Kidney (tissue), 14 donors: ENCODE results near the gene NR1H2. TPM values are rescaled to one million over a fixed set of nuclear protein-coding genes. Genes with fewer than 3 reads are reported as not detected.

Source experiments
- DNase-seq, 5 donors: peaks; one replicate each; pipeline ENCODE4 v3.0.0-alpha.2; 2013 to 2020
- FAIRE-seq: peaks from 2 replicates; lab custom pipeline; 2012; peaks lifted over from hg19 to GRCh38; lab: Jason Lieb, UNC
- H3K27ac ChIP-seq, 2 donors: one replicate each; pipeline ENCODE4 v1.7.0; 2013; ENCODE audit warnings: low read depth in 2 of 2, low read length in 2 of 2, inconsistent platforms in 1 of 2
- H3K27me3 ChIP-seq: one replicate; pipeline ENCODE4 v1.7.1; 2013; ENCODE audit warnings: low read length, inconsistent platforms; ENCODE audit not compliant: control insufficient read depth, insufficient read depth
- H3K36me3 ChIP-seq, 3 donors: one replicate each; pipeline versions ENCODE4 v1.7.0 to v1.7.1; 2013; ENCODE audit warnings: low read length in 3 of 3, control low read depth in 1 of 3, inconsistent platforms in 1 of 3; ENCODE audit not compliant: insufficient read depth in 3 of 3, control insufficient read depth in 2 of 3
- H3K4me1 ChIP-seq, 3 donors: one replicate each; pipeline versions ENCODE4 v1.7.0 to v1.7.1; 2013; ENCODE audit warnings: low read length in 3 of 3, inconsistent platforms in 1 of 3, low read depth in 1 of 3; ENCODE audit not compliant: control insufficient read depth in 2 of 3, insufficient read depth in 2 of 3
- H3K4me3 ChIP-seq, 3 donors: one replicate each; pipeline versions ENCODE4 v1.7.0 to v1.8.1; 2013; ENCODE audit warnings: low read length in 3 of 3, control low read depth in 1 of 3, inconsistent platforms in 1 of 3
- H3K9ac ChIP-seq, 3 donors: one replicate each; pipeline versions ENCODE4 v1.7.0 to v1.7.1; 2013; ENCODE audit warnings: low read length in 3 of 3, control low read depth in 1 of 3, inconsistent platforms in 1 of 3
- H3K9me3 ChIP-seq, 3 donors: one replicate each; pipeline versions ENCODE4 v1.7.0 to v1.7.1; 2013; ENCODE audit warnings: low read length in 3 of 3, control low read depth in 1 of 3, inconsistent platforms in 1 of 3; ENCODE audit not compliant: control insufficient read depth in 2 of 3, insufficient read depth in 1 of 3
- CTCF ChIP-seq: IDR thresholded peaks from 3 replicates; pipeline ENCODE4 v1.5.1; 2012; ENCODE audit warnings: mild to moderate bottlenecking, moderate library complexity, borderline replicate concordance; ENCODE audit not compliant: insufficient read depth; ENCODE audit errors: extremely low read depth
- intact Hi-C: fragments of 100-400 bp; cut with DNase I; formaldehyde crosslinking; loops from one replicate; pipeline ENCODE4 v1.11.1; 2022
- polyA plus RNA-seq: library from polyadenylated mRNA; stranded (reverse); fragments of 350-450 nt; fragmentation: Illumina TruSeq; extraction: RNeasy Lipid Tissue Mini Kit (QIAGEN cat#74804); gene quantifications from one replicate; pipeline ENCODE4 v1.2.3, GENCODE V29; 2014; ENCODE audit warnings: low read depth, low replicate concordance; ENCODE audit not compliant: insufficient read depth
- total RNA-seq: library from RNA; stranded (reverse); fragmentation: NEBNext Ultra II Directional; extraction: Animal tissue kit (Norgen Biotek cat#: 25700); gene quantifications from one replicate; pipeline ENCODE4 v1.2.1, GENCODE V29; 2021
- donor health status: control.
- donor health status: control.
- donor health status: control.
- donor health status: control.
- donor health status: control.
- donor health status: DM: yes; HTN: yes; CAD: no.
- donor health status: Normal renal cell carcinoma (clear cell type).

Gene NR1H2
- total and polyA plus RNA-seq, 2 donors from 2014 or later: 59.7 to 80.4 TPM

- Histone ChIP-seq H3K27me3 (no peaks in the 10 kb centered on the region), H3K36me3 (peaks cover 0 to 32% (median 18%) of the 10 kb centered on the region in 3 donors), H3K27ac (no peak overlapping the region), H3K9ac (no peak overlapping the region), H3K9me3 (no peaks in the 10 kb centered on the region), H3K4me3 (no peak overlapping the region), H3K4me1 (peaks cover 0 to 4% (median 0%) of the 10 kb centered on the region in 3 donors)
- intact Hi-C loops: no loop called here
- FAIRE-seq: no peak
- no peak for TF ChIP-seq CTCF
- DNase-seq: peak in 1 of 5 donors; percentile 42
Observed at GRCh38 chr19:50378863-50379236, 2.6 kb downstream of the NR1H2 start.

- intact Hi-C loops: no loop called here
- peaks cover 0 to 4% (median 0%) of the 10 kb centered on the region in 3 donors for H3K4me1 ChIP-seq
- no peak overlapping the region for H3K27ac ChIP-seq
- no peak for TF ChIP-seq CTCF
- H3K27me3 ChIP-seq: no peaks in the 10 kb centered on the region
- no peak for FAIRE-seq
- peaks cover 0 to 32% (median 18%) of the 10 kb centered on the region in 3 donors for H3K36me3 ChIP-seq
- H3K4me3 ChIP-seq: no peak overlapping the region
- peak in 1 of 5 donors; percentile 34 for DNase-seq
- no peaks in the 10 kb centered on the region for H3K9me3 ChIP-seq
- H3K9ac ChIP-seq: no peak overlapping the region
Observed at GRCh38 chr19:50379602-50380001, 3.3 kb downstream of the NR1H2 start.

GRCh38 chr19:50380137-50380536 lies 3.9 kb downstream of the NR1H2 start:
- no peak overlapping the region for H3K9ac ChIP-seq
- no peaks in the 10 kb centered on the region for H3K9me3 ChIP-seq
- no peak overlapping the region for H3K4me3 ChIP-seq
- FAIRE-seq: no peak
- intact Hi-C loops: no loop called here
- no peak overlapping the region for H3K27ac ChIP-seq
- TF ChIP-seq CTCF: no peak
- peaks cover 0 to 10% (median 0%) of the 10 kb centered on the region in 3 donors for H3K4me1 ChIP-seq
- no peaks in the 10 kb centered on the region for H3K27me3 ChIP-seq
- H3K36me3 ChIP-seq: peaks cover 0 to 32% (median 18%) of the 10 kb centered on the region in 3 donors
- DNase-seq: peak in 1 of 5 donors; percentile 35

GRCh38 chr19:50380751-50381151 lies 4.5 kb downstream of the NR1H2 start:
- no peaks in the 10 kb centered on the region for H3K9me3 ChIP-seq
- H3K27ac ChIP-seq: no peak overlapping the region
- H3K9ac ChIP-seq: no peak overlapping the region
- no peaks in the 10 kb centered on the region for H3K27me3 ChIP-seq
- no peak for TF ChIP-seq CTCF
- H3K4me3 ChIP-seq: no peak overlapping the region
- intact Hi-C loops: no loop called here
- H3K36me3 ChIP-seq: peaks cover 0 to 32% (median 18%) of the 10 kb centered on the region in 3 donors
- FAIRE-seq (no peak), DNase-seq (peak in 1 of 5 donors; percentile 42)
- peaks cover 0 to 10% (median 0%) of the 10 kb centered on the region in 3 donors for H3K4me1 ChIP-seq
